Measurements from ENCODE around the gene PLK3. TPM values are rescaled to one million over a fixed set of nuclear protein-coding genes. Genes with fewer than 3 reads are reported as not detected.
A peak's percentile ranks its signal among the peaks of the same experiment; 100 is the strongest.

Gene PLK3
- total and polyA plus RNA-seq, 9 of the 15 experiments (the other 6 are each of a cell fraction or from before 2014, with no cell fraction given), result 0.52 to 22.7 (median 11.0) TPM

GRCh38 chr1:44807364-44808062 is 7.3 kb downstream of the PLK3 start (continued):
- TF ChIP-seq ATF6 (CRISPR knock-in tag; IDR thresholded peaks at IDR 0.05) (peak; percentile 85; the same call in 1 of the 2 replicates), ZBED1 (IDR thresholded peaks at IDR 0.05) (peak; percentile 86; the same call in 1 of the 2 replicates), HMGXB4 (CRISPR knock-in tag; IDR thresholded peaks at IDR 0.05) (no peak; the same call in none of the 2 replicates), FOXJ3 (CRISPR knock-in tag; IDR thresholded peaks at IDR 0.05) (peak; percentile 100), E2F4 (CRISPR knock-in tag; IDR thresholded peaks at IDR 0.05; ENCODE audit: low read depth) (no peak), ARID2 (IDR thresholded peaks at IDR 0.05) (no peak), FOXJ2 (tag; IDR thresholded peaks at IDR 0.05) (peak; percentile 100), ETS1 (conservative IDR thresholded peaks at IDR 0.05; ENCODE audit: control insufficient read depth, low read depth, low read length) (peak; percentile 19; the same call in 1 of the 2 replicates), ZBTB26 (CRISPR knock-in tag; IDR thresholded peaks at IDR 0.05) (no peak; the same call in none of the 2 replicates), MCM7 (IDR thresholded peaks at IDR 0.05) (no peak), SP2 (IDR thresholded peaks at IDR 0.05; ENCODE audit: extremely low read depth, low read depth, low read length, poor library complexity, severe bottlenecking) (no peak), PML (IDR thresholded peaks at IDR 0.05; ENCODE audit: low read length) (peak; percentile 66), ZFPM2 (CRISPR knock-in tag; IDR thresholded peaks at IDR 0.05) (no peak), SAFB (IDR thresholded peaks at IDR 0.05; ENCODE audit: borderline replicate concordance, low read depth, low read length) (no peak), ZNF398 (CRISPR knock-in tag; IDR thresholded peaks at IDR 0.05) (no peak), ZNF280B (CRISPR knock-in tag; IDR thresholded peaks at IDR 0.05) (no peak)
